Fibroblast of villous mesenchyme (primary cell): Measurements from ENCODE around the gene ZNF750. TPM values are rescaled to one million over a fixed set of nuclear protein-coding genes. Genes with fewer than 3 reads are reported as not detected.

ENCODE experiments used
- DNase-seq: peaks from one replicate; pipeline ENCODE4 v3.0.0-alpha.2; 2010; ENCODE audit warnings: low read depth
- H3K4me3 ChIP-seq: 2 replicates; pipeline ENCODE4 v1.5.1; 2011; ENCODE audit warnings: low read depth, mild to moderate bottlenecking, low read length
- total RNA-seq: library from RNA; depleted of rRNA; stranded (reverse); fragments of >200 nt; gene quantifications from 2 replicates; pipeline ENCODE4 v1.2.3, GENCODE V29; 2012
- TF ChIP-seq, protein P1 (sequence below): IDR thresholded peaks from 2 replicates; pipeline ENCODE4 v1.5.1; 2012; ENCODE audit warnings: low read depth, mild to moderate bottlenecking, low read length; ENCODE audit not compliant: insufficient read depth

Gene ZNF750
- total RNA-seq = not detected in 2 replicates

DNA sequence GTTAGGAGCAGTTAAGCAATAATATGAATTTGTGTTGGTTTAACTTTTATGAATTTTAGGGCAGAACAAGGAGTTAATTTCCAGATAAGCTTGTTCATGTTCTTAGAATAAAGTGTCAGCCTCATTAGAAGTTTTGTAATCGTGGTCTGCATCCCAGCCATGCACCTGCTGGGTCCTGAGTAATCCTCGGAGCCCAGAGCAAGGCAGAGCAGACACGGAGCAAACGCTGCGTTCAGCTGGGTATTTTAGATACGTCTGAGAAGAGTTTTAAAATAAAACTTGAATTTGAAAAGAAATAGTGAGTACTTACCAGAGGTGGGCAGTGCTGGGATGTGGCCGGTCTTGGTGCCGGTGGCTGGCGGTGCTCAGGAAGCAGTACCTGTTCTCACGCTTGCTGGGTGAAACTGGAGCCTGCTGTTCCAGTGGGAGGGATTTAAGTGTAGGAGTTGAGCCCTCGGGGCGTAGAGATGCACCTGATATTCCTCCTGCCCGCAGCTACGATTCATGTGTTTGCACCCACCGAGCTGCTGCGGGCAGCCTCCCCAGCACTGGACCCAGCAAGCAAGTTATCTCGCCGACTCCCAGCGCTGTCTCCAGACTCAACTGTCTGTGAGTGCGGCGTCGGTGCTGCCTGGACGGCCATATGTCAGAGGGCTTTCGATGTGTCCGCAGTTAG is at the start of gene ZNF750:
TSS of gene ZNF750 (minus strand) at position 406 of the 676 bp plus-strand sequence. CDS start 7,568 bp downstream, outside the sequence.
- TF ChIP-seq, protein P1, sequence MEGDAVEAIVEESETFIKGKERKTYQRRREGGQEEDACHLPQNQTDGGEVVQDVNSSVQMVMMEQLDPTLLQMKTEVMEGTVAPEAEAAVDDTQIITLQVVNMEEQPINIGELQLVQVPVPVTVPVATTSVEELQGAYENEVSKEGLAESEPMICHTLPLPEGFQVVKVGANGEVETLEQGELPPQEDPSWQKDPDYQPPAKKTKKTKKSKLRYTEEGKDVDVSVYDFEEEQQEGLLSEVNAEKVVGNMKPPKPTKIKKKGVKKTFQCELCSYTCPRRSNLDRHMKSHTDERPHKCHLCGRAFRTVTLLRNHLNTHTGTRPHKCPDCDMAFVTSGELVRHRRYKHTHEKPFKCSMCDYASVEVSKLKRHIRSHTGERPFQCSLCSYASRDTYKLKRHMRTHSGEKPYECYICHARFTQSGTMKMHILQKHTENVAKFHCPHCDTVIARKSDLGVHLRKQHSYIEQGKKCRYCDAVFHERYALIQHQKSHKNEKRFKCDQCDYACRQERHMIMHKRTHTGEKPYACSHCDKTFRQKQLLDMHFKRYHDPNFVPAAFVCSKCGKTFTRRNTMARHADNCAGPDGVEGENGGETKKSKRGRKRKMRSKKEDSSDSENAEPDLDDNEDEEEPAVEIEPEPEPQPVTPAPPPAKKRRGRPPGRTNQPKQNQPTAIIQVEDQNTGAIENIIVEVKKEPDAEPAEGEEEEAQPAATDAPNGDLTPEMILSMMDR = no peak

DNA sequence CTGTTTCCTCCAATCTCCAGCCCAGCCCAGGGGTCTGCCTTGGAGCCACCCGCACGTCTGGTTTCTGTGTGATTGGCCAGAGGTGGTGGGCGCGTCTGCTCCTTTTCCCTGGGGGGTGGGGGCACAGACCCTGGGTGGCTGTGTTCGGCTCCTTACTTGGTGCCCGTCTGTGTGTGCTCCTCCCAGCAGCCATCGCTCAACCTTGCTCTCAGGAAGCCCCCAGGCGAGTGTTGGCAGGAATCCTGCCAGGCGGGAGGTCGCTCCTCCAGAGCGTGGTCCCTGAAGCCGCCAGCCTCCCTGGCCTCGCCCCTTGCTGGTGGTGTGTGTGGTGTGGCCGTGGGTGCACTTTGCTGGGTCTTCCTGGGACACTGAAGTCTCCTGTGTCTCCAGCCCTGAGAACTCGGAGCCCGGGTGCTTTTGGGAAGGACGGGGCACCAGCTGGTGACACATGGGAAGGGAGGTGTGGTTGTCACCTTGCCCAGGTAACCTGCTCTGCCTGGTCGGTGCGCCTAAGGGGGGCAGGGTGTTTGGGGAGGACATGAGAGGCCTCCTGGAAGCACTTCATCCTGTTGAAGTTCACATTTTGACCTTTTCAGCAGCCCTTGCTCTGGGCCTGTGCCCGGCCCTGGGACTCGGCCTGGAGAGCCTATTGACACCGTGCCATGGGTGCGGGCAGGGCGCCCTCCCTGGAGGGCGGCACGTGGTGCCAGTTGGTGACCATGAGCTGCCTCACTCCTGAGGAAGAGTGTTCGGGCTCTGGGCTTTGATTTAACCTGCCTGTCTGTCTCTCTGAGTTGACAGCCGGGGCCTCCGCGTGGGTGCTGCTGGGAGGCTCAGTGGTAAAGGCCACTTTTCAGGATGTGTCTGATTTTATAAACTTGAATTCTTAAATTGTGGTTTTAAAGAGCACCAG is 49.0 kb upstream of the ZNF750 start:
- DNase-seq = no peak
- TF ChIP-seq, protein P1 = no peak
- H3K4me3 ChIP-seq = no peak overlapping the region

More for the DNA sequence above, at the start of gene ZNF750:
- no peak within 1 kb of the TSS for H3K4me3 ChIP-seq
- DNase-seq = no peak

DNA sequence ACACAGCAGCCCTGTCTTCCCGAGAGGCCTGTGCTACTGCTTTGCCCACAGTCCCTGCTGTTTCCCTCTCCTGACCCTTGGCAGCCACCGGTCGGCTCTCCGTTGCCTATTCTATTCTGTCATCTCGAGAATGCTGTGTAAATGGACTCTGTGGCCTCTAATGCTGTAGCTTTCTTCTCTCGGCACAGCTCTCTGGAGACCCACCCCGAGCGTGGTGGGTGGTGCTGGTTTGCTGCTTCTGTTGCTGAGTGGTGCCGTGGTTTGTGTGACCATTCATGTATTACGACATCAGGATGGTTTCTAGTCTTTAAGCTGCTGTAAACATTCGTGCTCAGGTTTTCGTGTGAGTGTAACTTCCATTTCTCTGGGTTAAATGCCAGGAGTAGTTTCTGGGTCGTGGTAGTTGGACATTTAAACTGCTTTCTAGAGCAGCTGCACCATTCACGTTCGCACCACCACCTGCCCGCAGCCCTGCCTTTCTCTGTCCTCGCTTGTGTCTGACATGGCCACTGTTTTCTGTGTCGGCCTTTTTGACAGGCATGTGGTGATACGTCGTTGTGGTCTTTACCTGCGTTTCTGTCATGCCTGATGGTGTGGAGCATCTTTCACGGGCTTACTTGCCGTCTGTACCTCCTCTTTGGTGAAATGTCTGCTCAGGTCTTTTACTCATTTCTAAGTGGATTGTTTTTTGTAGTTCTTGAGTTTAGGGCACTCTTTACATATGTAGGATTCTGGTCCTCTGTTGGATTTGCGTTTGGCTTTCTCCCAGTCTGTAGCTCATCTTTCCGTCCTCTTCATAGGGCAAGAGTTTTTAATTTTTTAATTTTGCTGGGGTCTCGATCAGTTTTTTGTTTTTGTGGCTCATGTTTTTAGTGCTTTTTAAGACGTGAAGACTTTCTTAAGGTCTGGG is 47.7 kb upstream of the ZNF750 start:
- TF ChIP-seq, protein P1 = no peak
- DNase-seq = peak; percentile 89
- H3K4me3 ChIP-seq = no peak overlapping the region

DNA sequence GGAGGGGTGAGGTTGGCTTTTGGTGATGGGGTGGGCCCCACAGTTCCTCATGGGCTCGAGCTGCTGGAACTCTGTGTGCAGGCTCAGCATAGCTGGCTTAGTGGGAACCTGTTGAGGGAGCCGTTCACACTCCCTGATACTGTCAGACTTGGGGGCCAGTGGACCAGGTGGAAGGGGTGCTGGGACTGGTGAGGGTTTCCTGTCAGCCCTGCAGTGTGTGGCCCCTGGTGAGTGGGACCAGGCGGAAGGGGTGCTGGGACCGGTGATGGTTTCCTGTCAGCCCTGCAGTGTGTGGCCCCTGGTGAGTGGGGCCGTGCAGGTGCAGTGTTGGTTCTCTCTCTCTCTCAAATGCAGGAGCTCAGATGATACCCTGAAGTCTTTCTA is 45.1 kb upstream of the ZNF750 start:
- TF ChIP-seq, protein P1 = no peak
- H3K4me3 ChIP-seq = no peak overlapping the region
- no peak for DNase-seq

DNA sequence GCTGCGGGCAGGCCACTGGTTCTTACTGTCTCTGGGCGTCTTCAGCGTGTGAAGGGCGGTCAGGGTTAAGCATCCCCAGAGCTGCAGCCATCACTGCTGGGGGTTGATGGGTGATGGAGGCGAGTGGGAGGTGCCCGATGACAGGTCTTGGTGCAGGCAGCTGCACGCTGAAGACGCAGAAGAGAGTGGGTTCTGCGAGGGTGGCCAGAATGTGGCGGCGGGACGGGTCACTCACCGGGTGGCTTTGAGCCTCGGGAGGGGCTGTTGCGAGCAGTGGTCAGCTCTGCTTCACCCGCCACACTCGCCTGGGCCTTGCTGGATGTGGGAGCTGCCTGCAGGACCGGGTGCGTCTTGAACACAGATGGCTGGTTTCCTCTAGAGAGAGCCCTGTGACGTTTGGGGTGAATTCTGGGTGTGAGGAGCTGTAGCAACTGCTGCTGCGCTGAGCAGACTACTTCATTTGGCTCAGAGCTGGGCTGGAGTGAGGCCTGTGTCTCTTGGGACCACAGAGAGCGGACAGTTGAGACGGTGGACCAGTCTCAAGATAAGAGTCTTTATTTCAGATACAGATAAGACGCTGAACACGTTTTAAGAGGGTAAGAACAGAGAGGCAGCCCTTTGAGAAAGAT is 44.6 kb upstream of the ZNF750 start:
- DNase-seq = no peak
- H3K4me3 ChIP-seq = no peak overlapping the region
- TF ChIP-seq, protein P1 = no peak
